MM.1S (cell line): ENCODE results near the gene OSBPL1A.

Source experiments
- EZH2phosphoT487 ChIP-seq: fragments of 300-600 bp; sonication (generic); IDR thresholded peaks from 2 replicates; pipeline ENCODE4 v1.6.1; 2018; ENCODE audit warnings: antibody characterized with exemption, low read length
- TF ChIP-seq, protein P1 (sequence below): fragments of 300-600 bp; sonication (generic); IDR thresholded peaks from 2 replicates; pipeline ENCODE4 v1.5.1; 2016; ENCODE audit warnings: antibody characterized with exemption, low read length, mixed read lengths

DNA sequence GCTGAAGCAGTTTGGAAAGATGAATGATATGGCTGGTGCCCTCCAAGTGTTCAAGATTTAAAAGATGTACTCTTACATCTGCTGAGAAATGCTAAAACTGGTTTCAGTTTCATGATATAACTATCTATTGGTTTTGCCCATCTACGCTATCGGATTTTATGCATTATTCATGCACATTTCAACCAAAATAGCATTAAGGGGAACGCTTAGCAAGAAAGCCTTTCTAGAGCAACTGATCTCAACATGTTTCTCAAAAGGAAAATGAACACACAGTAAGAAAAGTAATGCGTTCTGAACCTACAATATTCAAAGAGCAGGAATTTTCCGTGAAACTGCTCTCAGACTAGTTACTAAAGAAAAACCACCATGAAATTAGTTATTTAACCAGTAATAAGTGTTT is 164.8 kb downstream of the OSBPL1A start:
- TF ChIP-seq, protein P1, sequence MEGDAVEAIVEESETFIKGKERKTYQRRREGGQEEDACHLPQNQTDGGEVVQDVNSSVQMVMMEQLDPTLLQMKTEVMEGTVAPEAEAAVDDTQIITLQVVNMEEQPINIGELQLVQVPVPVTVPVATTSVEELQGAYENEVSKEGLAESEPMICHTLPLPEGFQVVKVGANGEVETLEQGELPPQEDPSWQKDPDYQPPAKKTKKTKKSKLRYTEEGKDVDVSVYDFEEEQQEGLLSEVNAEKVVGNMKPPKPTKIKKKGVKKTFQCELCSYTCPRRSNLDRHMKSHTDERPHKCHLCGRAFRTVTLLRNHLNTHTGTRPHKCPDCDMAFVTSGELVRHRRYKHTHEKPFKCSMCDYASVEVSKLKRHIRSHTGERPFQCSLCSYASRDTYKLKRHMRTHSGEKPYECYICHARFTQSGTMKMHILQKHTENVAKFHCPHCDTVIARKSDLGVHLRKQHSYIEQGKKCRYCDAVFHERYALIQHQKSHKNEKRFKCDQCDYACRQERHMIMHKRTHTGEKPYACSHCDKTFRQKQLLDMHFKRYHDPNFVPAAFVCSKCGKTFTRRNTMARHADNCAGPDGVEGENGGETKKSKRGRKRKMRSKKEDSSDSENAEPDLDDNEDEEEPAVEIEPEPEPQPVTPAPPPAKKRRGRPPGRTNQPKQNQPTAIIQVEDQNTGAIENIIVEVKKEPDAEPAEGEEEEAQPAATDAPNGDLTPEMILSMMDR, result no peak
- TF ChIP-seq EZH2phosphoT487, result no peak
